Measurements from ENCODE around the gene MTHFSD.

GRCh38 chr16:86499889-86500707 lies 54.9 kb downstream of the MTHFSD start:
- no peak for TF ChIP-seq SNAI2 (CRISPR knock-in tag; IDR thresholded peaks at IDR 0.05)
- no peak for TF ChIP-seq ZFP30 (CRISPR knock-in tag; IDR thresholded peaks at IDR 0.05)
- TF ChIP-seq, protein P1, sequence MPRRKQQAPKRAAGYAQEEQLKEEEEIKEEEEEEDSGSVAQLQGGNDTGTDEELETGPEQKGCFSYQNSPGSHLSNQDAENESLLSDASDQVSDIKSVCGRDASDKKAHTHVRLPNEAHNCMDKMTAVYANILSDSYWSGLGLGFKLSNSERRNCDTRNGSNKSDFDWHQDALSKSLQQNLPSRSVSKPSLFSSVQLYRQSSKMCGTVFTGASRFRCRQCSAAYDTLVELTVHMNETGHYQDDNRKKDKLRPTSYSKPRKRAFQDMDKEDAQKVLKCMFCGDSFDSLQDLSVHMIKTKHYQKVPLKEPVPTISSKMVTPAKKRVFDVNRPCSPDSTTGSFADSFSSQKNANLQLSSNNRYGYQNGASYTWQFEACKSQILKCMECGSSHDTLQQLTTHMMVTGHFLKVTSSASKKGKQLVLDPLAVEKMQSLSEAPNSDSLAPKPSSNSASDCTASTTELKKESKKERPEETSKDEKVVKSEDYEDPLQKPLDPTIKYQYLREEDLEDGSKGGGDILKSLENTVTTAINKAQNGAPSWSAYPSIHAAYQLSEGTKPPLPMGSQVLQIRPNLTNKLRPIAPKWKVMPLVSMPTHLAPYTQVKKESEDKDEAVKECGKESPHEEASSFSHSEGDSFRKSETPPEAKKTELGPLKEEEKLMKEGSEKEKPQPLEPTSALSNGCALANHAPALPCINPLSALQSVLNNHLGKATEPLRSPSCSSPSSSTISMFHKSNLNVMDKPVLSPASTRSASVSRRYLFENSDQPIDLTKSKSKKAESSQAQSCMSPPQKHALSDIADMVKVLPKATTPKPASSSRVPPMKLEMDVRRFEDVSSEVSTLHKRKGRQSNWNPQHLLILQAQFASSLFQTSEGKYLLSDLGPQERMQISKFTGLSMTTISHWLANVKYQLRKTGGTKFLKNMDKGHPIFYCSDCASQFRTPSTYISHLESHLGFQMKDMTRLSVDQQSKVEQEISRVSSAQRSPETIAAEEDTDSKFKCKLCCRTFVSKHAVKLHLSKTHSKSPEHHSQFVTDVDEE (CRISPR knock-in tag; IDR thresholded peaks at IDR 0.05), result no peak
- TF ChIP-seq ZFP3 (CRISPR knock-in tag; IDR thresholded peaks at IDR 0.05), result no peak
- TF ChIP-seq BACH2 (CRISPR knock-in tag; IDR thresholded peaks at IDR 0.05; ENCODE audit: borderline replicate concordance), result no peak
- TF ChIP-seq ZC3H10 (CRISPR knock-in tag; IDR thresholded peaks at IDR 0.05), result no peak
